VCaP (cell line): ENCODE measurements around the gene TAB2.

Experiments used
- H3K27ac ChIP-seq: fragments of 450-650 bp; 2 replicates; pipeline ENCODE4 v1.5.1; 2017
- CTCF ChIP-seq: fragments of 450-650 bp; conservative IDR thresholded peaks from 2 replicates; pipeline ENCODE4 v1.5.1; 2017; ENCODE audit warnings: mild to moderate bottlenecking, moderate library complexity

Gene TAB2

GRCh38 chr6:149385998-149386646, 68.6 kb downstream of the TAB2 start:
- no peak for TF ChIP-seq CTCF
- H3K27ac ChIP-seq: peak overlapping the region; percentile 86

DNA sequence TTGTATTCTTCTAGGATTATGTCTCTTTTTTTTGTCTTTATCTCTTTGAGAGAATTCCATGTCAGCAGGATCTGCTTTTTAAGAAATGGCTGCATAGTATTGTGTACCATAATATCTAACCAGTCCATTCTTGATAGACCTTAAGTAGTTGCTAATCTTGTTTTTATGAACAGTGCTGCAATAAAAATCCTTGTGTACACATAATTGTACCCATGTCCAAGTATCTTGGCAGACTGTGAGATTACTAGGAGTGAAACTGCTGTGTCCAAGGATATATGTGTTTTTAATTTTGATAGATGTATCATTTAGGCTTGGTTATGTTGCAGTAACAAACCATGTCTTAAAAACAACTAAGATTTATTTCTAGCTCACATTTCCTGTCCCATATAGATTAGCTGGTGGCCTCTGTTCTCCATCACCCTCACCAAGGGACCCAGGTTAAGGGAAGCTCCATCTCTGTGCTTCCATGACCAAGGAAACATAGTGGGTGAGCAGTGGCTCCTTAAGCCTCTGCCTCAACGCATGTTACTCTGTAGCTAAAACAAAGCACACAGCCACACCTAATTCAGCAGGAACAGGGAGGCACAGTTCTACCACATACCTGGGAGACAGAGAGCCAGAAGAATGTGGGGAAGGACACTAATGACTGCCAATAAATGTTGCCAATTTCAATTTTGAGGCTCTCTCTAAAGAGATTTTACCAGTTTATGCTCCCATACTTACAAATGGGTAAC, 70.4 kb downstream of the TAB2 start:
- H3K27ac ChIP-seq: peak overlapping the region; percentile 86
- no peak for TF ChIP-seq CTCF

DNA sequence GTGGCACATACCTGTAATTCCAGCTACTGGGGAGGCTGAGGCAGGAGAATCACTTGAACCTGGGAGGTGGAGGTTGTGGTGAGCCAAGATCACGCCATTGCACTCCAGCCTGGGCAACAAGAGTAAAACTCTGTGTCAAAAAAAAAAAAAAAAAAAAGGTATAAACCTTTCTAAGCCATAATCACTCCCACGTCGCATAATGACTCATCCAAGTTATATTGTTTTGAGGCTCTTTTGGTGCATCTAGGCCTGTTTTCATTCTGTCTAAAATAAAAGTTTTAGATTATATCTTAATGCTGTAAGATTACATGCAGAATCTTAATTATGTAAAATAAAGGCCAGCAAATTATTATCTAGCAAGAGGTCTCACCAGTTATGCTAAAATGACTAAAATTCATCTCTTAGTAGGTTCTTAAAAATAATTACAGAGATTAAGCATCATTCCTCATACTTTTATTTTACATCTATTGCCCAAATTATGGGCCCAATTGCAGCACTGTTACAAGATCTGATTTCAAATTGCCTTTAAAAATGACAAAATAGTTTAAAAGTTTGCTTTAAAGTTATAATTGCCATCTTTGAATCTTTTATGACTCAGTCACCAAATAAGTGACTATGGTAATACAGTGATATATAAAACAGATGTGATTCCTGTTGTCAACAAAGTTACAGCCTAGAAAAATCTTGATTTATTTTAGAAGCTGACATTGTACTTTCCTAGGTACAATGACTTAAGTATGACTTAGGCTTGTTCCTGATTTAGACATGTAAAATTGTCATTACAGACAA, 72.2 kb downstream of the TAB2 start:
- TF ChIP-seq CTCF: no peak
- H3K27ac ChIP-seq: peak overlapping the region; percentile 86

GRCh38 chr6:149392093-149392492, 74.6 kb downstream of the TAB2 start:
- TF ChIP-seq CTCF: no peak

DNA sequence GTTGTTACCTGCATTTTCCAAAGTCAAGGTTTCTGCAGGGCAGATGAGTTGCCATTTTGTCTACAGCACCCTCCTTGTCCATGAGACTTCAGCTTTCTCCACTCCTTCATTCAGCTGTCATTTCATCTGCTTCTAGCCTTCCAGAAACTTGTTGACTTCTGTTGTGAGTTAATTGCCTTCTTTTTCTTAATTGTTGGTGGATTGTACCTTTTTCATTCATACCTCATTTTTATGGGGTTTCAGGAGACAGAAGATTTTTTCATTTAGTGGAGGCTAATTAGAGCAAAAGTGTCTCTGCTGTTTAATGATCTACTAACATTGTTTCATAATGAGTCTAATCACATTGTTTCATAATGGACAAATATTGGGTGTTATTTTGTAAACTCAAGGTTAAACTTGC, 75.0 kb downstream of the TAB2 start:
- no peak for TF ChIP-seq CTCF
- H3K27ac ChIP-seq: no peak overlapping the region

More at GRCh38 chr6:149392093-149392492, 74.6 kb downstream of the TAB2 start:
- no peak overlapping the region for H3K27ac ChIP-seq

- TF ChIP-seq CTCF: no peak
- H3K27ac ChIP-seq: no peak overlapping the region
These were observed 75.6 kb downstream of the TAB2 start for GRCh38 chr6:149393002-149393679.

DNA sequence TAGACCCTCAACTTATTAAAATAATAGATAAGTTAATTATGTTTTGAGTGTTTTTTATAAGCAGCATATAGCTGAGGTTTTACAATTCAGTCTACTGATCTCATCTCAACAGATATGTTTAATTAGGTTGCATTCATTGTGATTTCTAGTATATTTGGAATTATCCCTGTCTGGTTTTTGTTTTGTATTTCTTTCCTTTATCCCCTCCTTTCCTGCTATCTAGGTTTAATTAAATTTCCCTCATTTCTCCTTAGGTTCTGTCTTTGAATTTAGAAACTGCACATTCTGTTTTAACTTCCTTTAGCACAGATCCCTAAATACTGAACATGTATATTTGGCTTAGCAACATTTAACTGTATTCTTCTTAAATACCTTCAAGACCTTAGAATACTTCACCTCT, 77.7 kb downstream of the TAB2 start:
- H3K27ac ChIP-seq: no peak overlapping the region
- no peak for TF ChIP-seq CTCF
